ENCODE measurements around the gene SIRPD. TPM values are rescaled to one million over a fixed set of nuclear protein-coding genes. Genes with fewer than 3 reads are reported as not detected.

The SIRPD gene
- total and polyA plus RNA-seq, 2 of the 8 experiments (the other 6 are each of a cell fraction or from before 2014, with no cell fraction given) = not detected

- no peaks in the 10 kb centered on the region for H3K79me2 ChIP-seq (ENCODE audit: control insufficient read depth in 1 of 2, insufficient read depth in 2 of 2, low read length in 2 of 2)
- no peak overlapping the region for H3K4me3 ChIP-seq (ENCODE audit: extremely low read depth in 1 of 4, insufficient read depth in 2 of 4, low read depth in 3 of 4, low read length in 4 of 4)
- H4K5ac ChIP-seq (ENCODE audit: insufficient read length, low read depth, low read length) = no peak overlapping the region
- 89% methylated on average over 7 of the region's 7 CpGs; no CpG with 5 or more reads in 1 of the 2 experiments for WGBS, 2 experiments (ENCODE audit: extremely low coverage in 1 of 2, insufficient coverage in 1 of 2, insufficient read length in 1 of 2, insufficient replicate concordance in 2 of 2, low coverage in 1 of 2, low lambda C conversion rate in 2 of 2, missing lambda C conversion rate in 1 of 2)
- no peak overlapping the region for H4K91ac ChIP-seq (replicated peaks; ENCODE audit: insufficient read length, low read length)
- H2BK5ac ChIP-seq (ENCODE audit: low read depth, low read length) = no peak overlapping the region
- no peak for FAIRE-seq
- no peak overlapping the region for H2BK20ac ChIP-seq (ENCODE audit: low read length)
- H3K56ac ChIP-seq (replicated peaks; ENCODE audit: insufficient read length, low read depth, low read length) = no peak overlapping the region
- no peaks in the 10 kb centered on the region for H3K36me3 ChIP-seq (ENCODE audit: control insufficient read depth in 2 of 4, insufficient read depth in 4 of 4, low read length in 3 of 4)
- peak overlapping the region; percentile 83 for H2AFZ ChIP-seq (ENCODE audit: low read length)
- DNase-seq (ENCODE audit: low read depth in 1 of 2, low spot score in 2 of 2) = no peak
- no peak overlapping the region for H3K4ac ChIP-seq (replicated peaks; ENCODE audit: insufficient read length, low read depth, low read length)
- H3K9me3 ChIP-seq (ENCODE audit: insufficient read depth in 2 of 2, low read depth in 1 of 2, low read length in 1 of 2) = no peaks in the 10 kb centered on the region
- H3K4me1 ChIP-seq (replicated peaks in 1 of 4; ENCODE audit: control insufficient read depth in 3 of 4, insufficient read depth in 4 of 4, low read length in 3 of 4) = 0 out of 7 replicates have a peak, but pooled peaks cover 0 to 3% (median 0%) of the 10 kb centered on the region in 4 experiments
- no peak overlapping the region for H3K18ac ChIP-seq (ENCODE audit: extremely low read depth, low read length)
- no peak overlapping the region for H3K14ac ChIP-seq (ENCODE audit: insufficient read length)
- H3K4me2 ChIP-seq (ENCODE audit: insufficient read depth in 1 of 2, low read depth in 2 of 2, low read length in 2 of 2) = no peak overlapping the region
- H3K9ac ChIP-seq (replicated peaks in 1 of 4; ENCODE audit: extremely low read depth in 1 of 4, low read depth in 3 of 4, low read length in 3 of 4) = no peak overlapping the region
- no peaks in the 10 kb centered on the region for H4K20me1 ChIP-seq (replicated peaks in 1 of 2; ENCODE audit: control insufficient read depth in 1 of 2, insufficient read depth in 2 of 2, low read length in 2 of 2)
- no peaks in the 10 kb centered on the region for H3K23me2 ChIP-seq (ENCODE audit: low read depth, low read length)
- H3K79me1 ChIP-seq (ENCODE audit: low read depth, low read length) = no peaks in the 10 kb centered on the region
- ChIA-PET CTCF (ENCODE audit: partially characterized antibody) (no interaction called here), POLR2A (ENCODE audit: partially characterized antibody) (no interaction called here)
- no peak overlapping the region for H2BK15ac ChIP-seq (ENCODE audit: low read length)
- no peak overlapping the region for H2BK120ac ChIP-seq (replicated peaks; ENCODE audit: low read depth, low read length)
- H3K27ac ChIP-seq (ENCODE audit: low read depth, low read length) = no peak overlapping the region
- H2AK5ac ChIP-seq (ENCODE audit: low read depth, low read length) = no peak overlapping the region
- no peak overlapping the region for H3K23ac ChIP-seq (ENCODE audit: insufficient read length)
- no peak overlapping the region for H4K8ac ChIP-seq (ENCODE audit: extremely low read depth, insufficient read depth, low read length)
- H3K27me3 ChIP-seq (replicated peaks in 1 of 4; ENCODE audit: control insufficient read depth in 3 of 4, extremely low read depth in 1 of 4, insufficient read depth in 3 of 4, low read length in 3 of 4) = peaks cover 0 to 2% (median 0%) of the 10 kb centered on the region in 4 experiments; a peak in 1 of 7 replicates
- H2BK12ac ChIP-seq (ENCODE audit: low read depth, low read length) = no peak overlapping the region
Observed at GRCh38 chr20:1569415-1569881, 11.9 kb upstream of the SIRPD start.

All from H1 (cell line).